ENCODE results near the gene ANXA7. TPM values are rescaled to one million over a fixed set of nuclear protein-coding genes. Genes with fewer than 3 reads are reported as not detected.

ANXA7 gene
- total RNA-seq (2014; rRNA removed) = 155 and 159 TPM in 2 replicates
- 94.0 TPM for polyA plus RNA-seq (2012)

- peak; percentile 80 for DNase-seq (ENCODE audit: low read depth)
Observed at GRCh38 chr10:73413528-73414229, at the start of gene ANXA7. ANXA7 (minus strand) TSS chr10:73414058; CDS start chr10:73400856, 13,202 bp downstream.

GRCh38 chr10:73460897-73461296 lies 47.0 kb upstream of the ANXA7 start:
- DNase-seq (ENCODE audit: low read depth) = no peak

DNA sequence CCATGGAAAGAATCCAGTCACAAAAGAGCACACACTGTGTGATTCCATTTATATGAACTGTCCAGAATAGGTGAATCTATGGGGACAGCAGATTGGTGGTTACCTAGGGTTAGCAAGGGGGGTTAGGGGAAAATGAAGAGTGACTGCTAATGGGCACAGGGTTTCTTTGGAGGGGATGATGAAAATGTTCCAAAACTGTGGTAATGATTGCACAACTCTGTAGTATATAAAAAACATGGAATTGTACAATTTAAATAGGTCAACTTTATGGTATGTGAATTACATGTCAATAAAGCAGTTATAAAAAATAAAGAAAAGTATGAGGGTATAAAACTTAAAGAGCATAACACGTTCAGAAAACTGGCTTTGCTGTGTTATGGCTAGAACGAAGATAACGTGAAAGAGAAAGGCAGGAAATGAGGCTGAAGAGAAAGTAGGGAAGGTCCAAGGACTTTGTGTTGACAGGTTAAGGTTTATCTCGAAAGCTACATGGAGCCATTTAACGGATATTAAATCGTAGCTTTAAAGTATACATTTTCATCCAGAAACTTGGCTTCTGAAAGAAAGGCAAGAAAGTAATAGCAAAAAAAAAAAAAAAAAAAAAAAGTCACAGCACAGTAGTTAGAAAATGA lies 45.9 kb upstream of the ANXA7 start:
- no peak for DNase-seq (ENCODE audit: low read depth)

GRCh38 chr10:73456187-73456890 lies 42.5 kb upstream of the ANXA7 start:
- no peak for DNase-seq (ENCODE audit: low read depth)

DNA sequence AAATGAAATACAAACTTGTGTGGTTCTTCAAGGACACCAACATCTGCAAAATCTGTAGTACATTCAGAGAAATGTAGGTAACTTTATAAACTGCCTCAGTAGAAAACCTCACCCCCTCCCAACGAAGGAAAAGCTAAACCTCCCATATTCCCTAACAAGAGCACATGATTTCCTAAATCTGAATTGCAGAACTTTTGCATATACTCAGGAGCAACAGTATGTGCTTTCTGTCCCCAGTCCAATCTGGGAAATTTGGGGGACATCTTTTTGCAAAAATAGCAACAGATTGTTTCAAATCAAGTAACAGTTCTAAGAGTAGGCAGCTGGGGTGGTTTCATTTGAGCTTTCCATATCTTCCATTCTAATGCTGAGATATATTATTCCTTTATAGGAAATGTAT lies 35.3 kb upstream of the ANXA7 start:
- DNase-seq (ENCODE audit: low read depth) = no peak

- DNase-seq (ENCODE audit: low read depth) = no peak
Observed at GRCh38 chr10:73448384-73448783, 34.5 kb upstream of the ANXA7 start.

DNA sequence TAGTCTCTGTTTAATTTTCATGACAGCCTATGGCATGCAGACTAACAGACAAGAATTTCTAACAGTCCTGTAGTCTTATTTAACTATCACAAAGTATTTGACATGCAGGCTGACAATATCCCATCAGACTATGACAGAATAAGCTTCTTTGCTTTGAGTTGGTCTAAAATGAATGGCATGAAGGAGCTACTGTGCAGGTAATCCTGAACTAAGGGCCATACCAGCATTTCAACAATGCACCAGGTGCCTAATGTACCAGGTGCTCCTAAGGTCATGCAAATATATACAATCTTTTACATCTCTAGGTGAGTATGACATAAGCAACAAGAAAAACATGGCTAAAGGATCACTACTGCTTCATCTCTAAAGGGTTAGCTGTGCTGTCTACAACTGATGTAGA lies 33.1 kb upstream of the ANXA7 start:
- DNase-seq (ENCODE audit: low read depth) = no peak

DNA sequence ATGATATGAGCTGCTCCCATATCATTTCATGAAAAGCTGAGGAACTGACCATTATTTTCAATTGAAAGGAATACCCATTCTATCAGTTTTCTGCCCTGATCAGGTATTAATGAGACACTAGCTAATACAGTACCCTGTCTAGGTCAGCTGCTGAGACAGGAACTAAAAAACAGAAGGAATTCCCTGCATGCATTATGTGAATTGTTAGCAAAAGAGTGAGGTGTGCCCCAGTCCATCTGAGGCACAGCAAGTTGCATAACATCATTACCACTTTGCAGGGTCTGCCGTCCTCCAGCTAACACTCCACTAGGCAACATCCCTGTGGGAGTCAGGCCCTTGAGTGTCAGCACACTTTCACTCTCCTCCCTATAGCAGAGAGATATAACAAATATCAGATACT lies 30.6 kb upstream of the ANXA7 start:
- no peak for DNase-seq (ENCODE audit: low read depth)

- DNase-seq (ENCODE audit: low read depth) = peak; percentile 73
Observed at GRCh38 chr10:73439605-73440312, 25.9 kb upstream of the ANXA7 start.

DNA sequence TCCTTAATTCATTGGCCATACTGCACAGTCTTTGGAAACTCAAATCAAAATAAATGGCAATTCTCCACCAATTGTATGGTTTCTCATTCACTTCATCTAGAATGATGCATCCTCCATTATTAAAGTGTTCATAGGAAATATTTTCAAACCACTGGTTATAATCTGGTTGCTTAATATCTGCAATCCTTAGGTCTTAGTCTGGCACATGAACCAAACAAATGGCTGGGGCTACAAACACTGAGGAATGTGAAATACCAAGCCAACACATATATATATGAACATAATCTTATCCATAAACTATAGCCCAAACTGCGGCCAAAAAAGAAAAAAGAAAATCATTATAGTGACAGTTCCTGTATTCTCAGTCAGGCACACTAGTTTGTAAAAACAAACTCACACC lies 25.2 kb upstream of the ANXA7 start:
- DNase-seq (ENCODE audit: low read depth) = peak; percentile 12

DNA sequence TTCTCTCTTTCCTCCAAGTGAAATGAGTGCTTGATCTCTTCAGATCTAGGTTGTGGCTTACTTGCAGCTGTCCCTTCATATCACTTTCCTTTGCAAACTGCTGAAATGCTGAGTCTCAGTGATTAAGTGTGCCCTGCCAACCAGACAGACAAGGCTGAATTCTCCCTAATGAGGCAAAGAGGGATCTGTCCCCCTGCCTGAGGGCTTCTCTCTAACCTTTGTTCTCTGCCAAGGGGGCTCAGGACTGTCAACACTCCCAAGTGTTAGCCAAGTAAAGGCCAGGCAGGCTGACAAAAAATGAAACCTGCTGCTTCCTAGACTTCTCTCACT lies 19.6 kb upstream of the ANXA7 start, which contains the start of gene MSS51:
Gene MSS51 (minus strand): TSS at position 24 of the 330 bp plus-strand sequence. CDS start 5,277 bp downstream, outside the sequence.
- peak; percentile 88 for DNase-seq (ENCODE audit: low read depth)

DNA sequence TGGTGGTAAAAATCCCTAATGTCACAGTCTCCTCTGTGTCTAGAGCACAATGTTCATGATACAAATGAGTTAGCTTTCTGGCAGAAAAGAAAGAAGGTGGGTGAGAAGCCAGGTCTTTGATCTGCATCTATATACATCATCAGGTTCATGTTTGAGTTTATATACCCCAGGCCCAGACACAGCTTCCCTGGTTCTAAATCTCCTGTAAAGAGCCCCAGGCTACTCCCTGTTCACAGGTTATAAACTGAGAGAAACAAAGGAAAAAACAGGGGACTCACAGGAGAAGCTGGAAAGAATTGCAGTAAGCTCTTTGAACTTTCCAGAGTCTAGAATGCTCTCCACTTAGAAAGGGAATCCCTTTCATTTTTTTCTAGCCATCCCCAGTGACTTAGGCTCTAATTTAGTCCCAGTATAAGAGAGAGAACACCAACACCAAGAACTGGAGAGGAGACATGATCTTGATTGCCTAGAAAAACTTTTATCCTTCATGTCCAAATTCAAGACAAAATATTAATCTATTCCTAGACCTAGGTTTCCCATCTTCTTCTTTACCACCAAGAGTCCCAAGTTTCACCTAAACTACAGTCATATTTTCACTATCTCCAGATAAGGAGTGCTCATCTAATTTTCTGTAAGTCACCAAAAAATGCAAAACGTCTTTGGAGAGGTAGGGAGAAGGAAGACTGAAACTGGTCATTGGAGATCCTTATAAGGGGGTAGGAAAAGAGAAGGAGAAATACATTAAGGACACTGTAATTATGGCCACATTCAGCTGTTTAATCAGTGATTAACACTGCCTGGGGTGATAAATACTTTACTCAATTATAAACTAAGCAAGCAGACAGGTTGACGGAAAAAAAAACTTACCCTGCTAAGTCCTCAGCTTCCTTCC lies 19.0 kb upstream of the ANXA7 start:
- no peak for DNase-seq (ENCODE audit: low read depth)

GRCh38 chr10:73426318-73426717 lies 12.5 kb upstream of the ANXA7 start:
- DNase-seq (ENCODE audit: low read depth) = no peak

DNA sequence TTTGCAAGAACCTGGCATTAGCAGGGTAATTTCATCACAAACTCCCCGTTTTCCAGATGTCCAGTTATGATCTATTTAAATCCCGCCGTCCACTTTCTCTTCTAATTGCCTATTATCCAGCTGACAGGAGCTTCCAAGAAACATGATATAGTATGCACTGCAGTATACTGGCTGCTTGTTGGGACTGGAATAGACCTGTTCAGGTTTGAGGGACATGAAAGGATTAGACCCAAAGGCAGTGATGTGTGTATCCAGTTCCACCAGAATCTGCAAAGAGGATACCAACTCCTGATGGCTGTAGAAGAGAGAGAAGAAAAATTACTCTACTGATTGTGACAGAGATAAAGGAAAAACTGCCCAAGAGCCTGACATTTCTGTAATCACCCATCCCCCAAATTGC lies 10.6 kb upstream of the ANXA7 start:
- no peak for DNase-seq (ENCODE audit: low read depth)

GRCh38 chr10:73423309-73423708 lies 9.5 kb upstream of the ANXA7 start:
- no peak for DNase-seq (ENCODE audit: low read depth)

DNA sequence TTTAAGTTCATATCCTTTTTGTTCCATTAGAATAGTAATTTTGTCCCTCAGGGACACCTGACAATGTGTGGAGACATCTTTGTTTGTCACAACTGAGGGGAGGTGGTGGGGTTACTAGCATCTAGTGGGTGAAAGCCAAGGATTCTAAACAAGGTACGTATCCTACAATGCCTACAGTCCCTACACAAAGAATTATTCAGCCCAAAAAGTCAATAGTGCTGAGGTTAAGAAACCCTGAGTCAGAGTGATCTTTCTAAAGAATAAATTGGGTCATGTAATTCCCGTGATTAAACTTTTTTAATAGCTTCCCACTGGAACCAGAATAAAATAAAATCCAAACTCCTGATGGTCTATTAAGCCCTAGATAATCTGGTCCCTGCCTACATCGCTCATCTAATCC lies 2.7 kb upstream of the ANXA7 start:
- DNase-seq (ENCODE audit: low read depth) = no peak

DNA sequence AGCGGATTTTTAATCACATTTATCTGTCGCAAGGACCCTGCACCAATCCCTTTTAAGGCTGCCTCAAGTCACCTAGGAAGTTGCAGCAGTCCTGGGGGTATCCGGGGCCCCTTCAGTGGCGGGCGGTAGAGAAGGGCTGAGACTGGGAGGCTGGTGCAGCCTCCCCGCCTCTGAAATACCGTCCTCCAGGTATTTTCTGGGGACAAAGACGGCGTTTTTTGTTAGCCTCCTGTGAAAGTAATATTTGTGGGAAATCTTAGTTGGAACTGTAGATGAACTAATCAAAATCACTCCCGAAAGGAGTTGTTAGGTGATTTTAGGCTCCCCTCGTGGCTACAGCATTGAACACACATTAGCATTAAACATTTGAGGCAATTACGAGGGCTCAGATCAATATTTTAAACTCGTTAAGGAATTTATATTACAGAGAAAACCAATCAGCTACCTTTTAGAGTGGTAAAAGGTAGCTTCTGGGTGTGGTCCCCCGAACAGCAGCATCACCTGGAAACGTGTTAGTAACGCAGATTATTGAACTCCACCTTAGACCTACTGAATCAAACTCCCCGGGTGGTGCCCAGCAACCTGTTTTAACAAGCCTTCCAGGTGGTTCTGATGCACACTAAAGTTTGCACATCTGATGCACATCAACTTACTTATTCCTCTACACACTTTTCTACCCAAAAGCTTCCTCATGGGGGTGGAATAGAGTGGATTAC lies 530 bp upstream of the ANXA7 start:
- no peak for DNase-seq (ENCODE audit: low read depth)

GRCh38 chr10:73413108-73413527 lies 740 bp downstream of the ANXA7 start:
- peak; percentile 51 for DNase-seq (ENCODE audit: low read depth)

DNA sequence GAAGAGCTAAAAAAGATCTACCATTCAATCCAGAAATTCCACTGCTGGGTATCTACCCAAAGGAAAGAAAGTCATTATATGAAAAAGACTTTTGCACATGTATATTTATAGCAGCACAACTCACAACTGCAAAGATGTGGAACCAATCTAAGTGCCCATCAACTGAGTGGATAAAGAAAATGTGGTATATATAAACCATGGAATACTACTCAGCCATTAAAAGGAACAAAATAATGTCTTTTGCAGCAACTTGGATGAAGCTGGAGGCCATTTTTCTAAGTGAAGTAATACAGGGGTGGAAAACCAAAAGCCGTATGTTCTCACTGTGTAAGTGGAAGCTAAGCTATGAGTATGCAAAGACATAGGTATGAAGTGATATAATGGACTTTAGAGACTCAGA lies 3.0 kb downstream of the ANXA7 start:
- no peak for DNase-seq (ENCODE audit: low read depth)

GRCh38 chr10:73408978-73409521 lies 4.8 kb downstream of the ANXA7 start:
- no peak for DNase-seq (ENCODE audit: low read depth)

Data from LHCN-M2 (cell line).